ENCODE data around the gene NGEF.

Gene NGEF

GRCh38 chr2:232997749-232998665, 15.0 kb downstream of the NGEF start:
- FAIRE-seq: no peak

GRCh38 chr2:232994446-232994845, 18.6 kb downstream of the NGEF start:
- no peak for FAIRE-seq

- no peak for FAIRE-seq
Observed at GRCh38 chr2:232993231-232993821, 19.7 kb downstream of the NGEF start.

GRCh38 chr2:232986155-232986554, 26.9 kb downstream of the NGEF start:
- FAIRE-seq: no peak

GRCh38 chr2:232984451-232985207, 28.4 kb downstream of the NGEF start:
- no peak for FAIRE-seq

- FAIRE-seq: no peak
Observed at GRCh38 chr2:232983669-232984140, 29.4 kb downstream of the NGEF start.

GRCh38 chr2:232982926-232983668, 30.0 kb downstream of the NGEF start:
- FAIRE-seq: no peak

- FAIRE-seq: no peak
Observed at GRCh38 chr2:232981767-232982360, 31.2 kb downstream of the NGEF start.

GRCh38 chr2:232981356-232981755, 31.7 kb downstream of the NGEF start:
- FAIRE-seq: no peak

- FAIRE-seq: no peak
Observed at GRCh38 chr2:232980683-232981082, 32.4 kb downstream of the NGEF start.

GRCh38 chr2:232979871-232980461, 33.1 kb downstream of the NGEF start:
- FAIRE-seq: no peak

GRCh38 chr2:232977438-232977971, 35.6 kb downstream of the NGEF start:
- FAIRE-seq: no peak

GRCh38 chr2:232976666-232977437, 36.2 kb downstream of the NGEF start:
- no peak for FAIRE-seq

GRCh38 chr2:232976176-232976575, 36.9 kb downstream of the NGEF start:
- no peak for FAIRE-seq

- FAIRE-seq: no peak
Observed at GRCh38 chr2:232974396-232974795, 38.7 kb downstream of the NGEF start.

GRCh38 chr2:232973796-232974195, 39.3 kb downstream of the NGEF start:
- no peak for FAIRE-seq

GRCh38 chr2:232973011-232973735, 39.9 kb downstream of the NGEF start:
- FAIRE-seq: no peak

- FAIRE-seq: no peak
Observed at GRCh38 chr2:232971744-232972143, 41.3 kb downstream of the NGEF start.

GRCh38 chr2:232970051-232970450, 43.0 kb downstream of the NGEF start:
- FAIRE-seq: no peak

GRCh38 chr2:232967474-232967873, 45.6 kb downstream of the NGEF start:
- FAIRE-seq: no peak

Measured in A204.1 (cell line).